A549 (cell line): ENCODE measurements around the gene SAMD13. TPM values are rescaled to one million over a fixed set of nuclear protein-coding genes. Genes with fewer than 3 reads are reported as not detected.

ENCODE experiments used
- ATAC-seq, 2 experiments: fragments of 200-7000 bp in 1 of 2; fragments of >200 bp in 1 of 2; cut with Nextera tagmentation in 1 of 2; cut with Tn5 transposase in 1 of 2; 3 replicates each; pipeline versions ENCODE4 v1.8.0 to v1.9.1; 2018 to 2020; ENCODE audit warnings: mild to moderate bottlenecking in 1 of 2, moderate library complexity in 1 of 2
- CTCF ChIA-PET: fragments of 300-600 bp; sonication (Branson Sonifier 250); formaldehyde crosslinking; extraction: SDS; loops from one replicate; lab custom pipeline; 2021; ENCODE audit warnings: antibody characterized with exemption, inconsistent platforms; lab: Yijun Ruan, JAX
- POLR2A ChIA-PET: fragments of 350-600 bp; formaldehyde crosslinking; extraction: SDS; loops from one replicate; lab custom pipeline; 2021; ENCODE audit warnings: antibody characterized with exemption, inconsistent platforms; lab: Yijun Ruan, JAX
- DNase-seq, 2 experiments: peaks; one replicate each; pipeline versions ENCODE4 v3.0.0 to v3.0.0-alpha.2; 2011 to 2016; ENCODE audit warnings: low read depth in 1 of 2, low spot score in 1 of 2
- FAIRE-seq: peaks from 2 replicates; lab custom pipeline; 2011; peaks lifted over from hg19 to GRCh38; lab: Jason Lieb, UNC
- H3K27ac ChIP-seq, 2 experiments: fragments of >200 bp; sonication (Bioruptor Twin); formaldehyde crosslinking; 3 replicates each; pipeline ENCODE4 v1.5.1; 2016 to 2017
- H3K4me1 ChIP-seq: fragments of >200 bp; sonication (Bioruptor Twin); formaldehyde crosslinking; 3 replicates; pipeline ENCODE4 v1.6.1; 2016
- H3K4me2 ChIP-seq: fragments of >200 bp; sonication (Bioruptor Twin); formaldehyde crosslinking; 3 replicates; pipeline ENCODE4 v1.6.1; 2016
- H3K4me3 ChIP-seq: fragments of >200 bp; sonication (Bioruptor Twin); formaldehyde crosslinking; 3 replicates; pipeline ENCODE4 v1.5.1; 2016
- H3K9me3 ChIP-seq: fragments of >200 bp; sonication (Bioruptor Twin); formaldehyde crosslinking; 3 replicates; pipeline ENCODE4 v1.6.1; 2016
- BHLHE40 ChIP-seq: IDR thresholded peaks from 2 replicates; pipeline ENCODE4 v1.6.1; 2012; ENCODE audit warnings: low read depth, low read length, inconsistent platforms
- CBX2 ChIP-seq: fragments of 200-600 bp; sonication (generic); IDR thresholded peaks from 2 replicates; pipeline ENCODE4 v1.6.1; 2016; ENCODE audit warnings: low read depth, mild to moderate bottlenecking, borderline replicate concordance
- CHD2 ChIP-seq: fragments of 150-350 bp; IDR thresholded peaks from 2 replicates; pipeline ENCODE4 v1.6.1; 2014; ENCODE audit warnings: low read length; ENCODE audit not compliant: partially characterized antibody
- CHD4 ChIP-seq: fragments of 200-600 bp; sonication (generic); IDR thresholded peaks from 2 replicates; pipeline ENCODE4 v1.6.1; 2016; ENCODE audit warnings: antibody characterized with exemption, mild to moderate bottlenecking, borderline replicate concordance
- EHMT2 ChIP-seq: fragments of 200-600 bp; sonication (generic); IDR thresholded peaks from 2 replicates; pipeline ENCODE4 v1.6.1; 2016; ENCODE audit warnings: antibody characterized with exemption, low read depth, mild to moderate bottlenecking, moderate library complexity
- ESRRA ChIP-seq: fragments of 150-350 bp; IDR thresholded peaks from 2 replicates; pipeline ENCODE4 v1.6.1; 2014; ENCODE audit warnings: mild to moderate bottlenecking, low read length, borderline replicate concordance
- FOSB ChIP-seq: fragments of 250-450 bp; sonication (Bioruptor Pico); IDR thresholded peaks from 2 replicates; pipeline ENCODE4 v1.5.0; 2020; ENCODE audit warnings: mild to moderate bottlenecking, moderate library complexity
- FOXS1 ChIP-seq: fragments of 250-450 bp; sonication (Bioruptor Pico); IDR thresholded peaks from 2 replicates; pipeline ENCODE4 v1.5.0; 2020; ENCODE audit warnings: mild to moderate bottlenecking, moderate library complexity
- GATA3 ChIP-seq: IDR thresholded peaks from 2 replicates; pipeline ENCODE4 v1.6.1; 2012; ENCODE audit warnings: borderline replicate concordance
- HEYL ChIP-seq: fragments of 250-450 bp; sonication (Bioruptor Pico); IDR thresholded peaks from 2 replicates; pipeline ENCODE4 v1.8.0; 2021; ENCODE audit warnings: mild to moderate bottlenecking, moderate library complexity
- HOXA7 ChIP-seq: fragments of 250-450 bp; sonication (Bioruptor Pico); IDR thresholded peaks from 2 replicates; pipeline ENCODE4 v1.5.0; 2020; ENCODE audit warnings: mild to moderate bottlenecking, moderate library complexity
- JUN ChIP-seq, 2 experiments: fragments of >200 bp; sonication (Bioruptor Twin); formaldehyde crosslinking; IDR thresholded peaks; 2 replicates in 1 of 2; 3 replicates in 1 of 2; pipeline ENCODE4 v1.6.1; 2016 to 2017
- JUNB ChIP-seq: fragments of >200 bp; sonication (Bioruptor Twin); formaldehyde crosslinking; IDR thresholded peaks from 2 replicates; pipeline ENCODE4 v1.6.1; 2016
- KDM5A ChIP-seq: fragments of 200-600 bp; sonication (generic); IDR thresholded peaks from 2 replicates; pipeline ENCODE4 v1.6.1; 2016; ENCODE audit warnings: antibody characterized with exemption, mild to moderate bottlenecking
- MAZ ChIP-seq: fragments of 150-350 bp; IDR thresholded peaks from 2 replicates; pipeline ENCODE4 v1.6.1; 2014; ENCODE audit warnings: antibody characterized with exemption, low read depth, low read length, borderline replicate concordance
- NFE2L2 ChIP-seq: fragments of 150-350 bp; conservative IDR thresholded peaks from 2 replicates; pipeline ENCODE4 v1.6.1; 2014; ENCODE audit warnings: low read length
- POLR2A ChIP-seq: IDR thresholded peaks from 2 replicates; pipeline ENCODE4 v1.6.1; 2012; ENCODE audit warnings: mild to moderate bottlenecking, low read length
- POLR2AphosphoS2 ChIP-seq: conservative IDR thresholded peaks from 2 replicates; pipeline ENCODE4 v1.6.1; 2012; ENCODE audit warnings: low read length, improper control_type of control experiment, inconsistent platforms
- RAD21 ChIP-seq, 2 experiments: fragments of >200 bp in 1 of 2; sonication (Bioruptor Twin) in 1 of 2; formaldehyde crosslinking in 1 of 2; IDR thresholded peaks in 1 of 2; conservative IDR thresholded peaks in 1 of 2; 2 replicates in 1 of 2; 3 replicates in 1 of 2; pipeline ENCODE4 v1.6.1; 2012 to 2018; ENCODE audit warnings: inconsistent platforms in 1 of 2
- SREBF2 ChIP-seq: fragments of 450-650 bp; IDR thresholded peaks from 2 replicates; pipeline ENCODE4 v1.6.1; 2014; ENCODE audit warnings: mild to moderate bottlenecking, moderate library complexity
- TFCP2L1 ChIP-seq: fragments of 250-450 bp; sonication (Bioruptor Pico); IDR thresholded peaks from 2 replicates; pipeline ENCODE4 v1.5.0; 2021; ENCODE audit warnings: mild to moderate bottlenecking
- TP53 ChIP-seq: fragments of 250-450 bp; sonication (Bioruptor Pico); IDR thresholded peaks from 2 replicates; pipeline ENCODE4 v1.5.0; 2021; ENCODE audit warnings: mild to moderate bottlenecking, moderate library complexity
- ZNF302 ChIP-seq: fragments of 250-450 bp; sonication (Bioruptor Pico); IDR thresholded peaks from 2 replicates; pipeline ENCODE4 v1.9.0; 2021; ENCODE audit warnings: inconsistent platforms, mild to moderate bottlenecking, moderate library complexity
- ZSCAN20 ChIP-seq: fragments of 250-450 bp; sonication (Bioruptor Pico); IDR thresholded peaks from 2 replicates; pipeline ENCODE4 v1.8.0; 2022; ENCODE audit warnings: mild to moderate bottlenecking, moderate library complexity
- WGBS: methylation state at CpG from one replicate; pipeline ENCODE4 v1.1.6; 2017; ENCODE audit errors: missing lambda C conversion rate; 5-methylcytosine and 5-hydroxymethylcytosine counted together
- polyA plus RNA-seq, 4 experiments: library from polyadenylated mRNA; depleted of rRNA in 3 of 4; stranded (reverse); fragments of >200 nt; fragmentation: RNase III in 1 of 4; extraction: RNeasy Plus Mini Kit Qiagen cat#74134 plus additional on column Dnase treatment in 1 of 4; gene quantifications; 2 replicates in 3 of 4; 3 replicates in 1 of 4; pipeline ENCODE4 v1.2.3, GENCODE V29; 2011 to 2017
- TF ChIP-seq, protein P1 (sequence below): fragments of 250-450 bp; sonication (Bioruptor Pico); IDR thresholded peaks from 2 replicates; pipeline ENCODE4 v1.5.0; 2021; ENCODE audit warnings: mild to moderate bottlenecking, moderate library complexity, borderline replicate concordance
- TF ChIP-seq, protein P2 (sequence below): fragments of >200 bp; sonication (Bioruptor Twin); formaldehyde crosslinking; IDR thresholded peaks from 3 replicates; pipeline ENCODE4 v1.6.1; 2016

SAMD13 gene
- polyA plus RNA-seq, 2 of the 4 experiments (the other 2 are of a cell fraction): 0.59 to 2.4 TPM

DNA sequence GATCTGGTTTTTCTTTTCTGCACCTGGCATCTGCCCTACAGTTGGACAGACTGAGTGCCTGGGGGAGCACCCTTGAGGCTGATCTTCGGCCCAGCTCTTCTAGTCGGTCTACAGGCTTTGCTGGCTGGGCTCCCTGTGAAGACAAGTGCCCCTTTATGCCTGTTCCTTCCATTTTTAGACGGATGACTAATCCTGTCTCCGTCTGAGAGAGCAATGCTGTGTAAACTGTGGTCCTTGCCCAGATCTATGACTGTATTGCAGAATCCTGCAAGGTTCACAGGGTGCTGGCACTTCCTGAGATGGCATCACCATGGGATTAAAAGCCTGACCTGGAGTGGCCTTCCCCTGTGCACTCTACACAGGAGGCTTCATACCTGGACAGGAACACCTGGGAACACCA is 47.6 kb upstream of the SAMD13 start (continued):
- TF ChIP-seq EHMT2 (no peak), CHD4 (no peak), CBX2 (no peak), SREBF2 (no peak)

DNA sequence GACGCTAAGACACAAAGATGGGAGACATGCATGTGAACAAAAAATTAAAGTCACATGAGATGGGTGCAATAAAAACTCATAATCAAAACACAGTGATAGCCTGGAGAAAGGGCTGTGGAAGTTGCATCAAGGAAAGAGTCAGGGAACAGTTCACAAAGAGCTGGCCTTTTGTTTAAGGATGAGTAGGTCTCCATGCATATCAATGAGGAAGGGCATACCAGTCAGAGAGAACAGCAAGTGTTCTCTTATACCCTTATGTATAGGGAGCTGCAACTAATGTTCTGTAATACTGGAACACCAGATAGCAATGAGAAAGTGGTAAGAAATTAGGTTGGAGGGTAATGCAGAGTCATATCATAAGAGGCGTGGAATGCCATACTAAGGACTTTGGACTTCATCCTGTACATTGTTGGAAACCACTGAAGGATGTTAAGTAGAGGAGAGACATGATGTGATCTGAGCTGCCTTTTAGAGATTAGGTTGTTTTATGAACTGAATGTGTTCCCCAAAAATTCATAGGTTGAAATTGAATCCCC is 46.7 kb upstream of the SAMD13 start:
- 90% methylated on average over 2 of the region's 2 CpGs for WGBS
- Histone ChIP-seq H3K9me3 (0 out of 3 replicates have a peak, but pooled peaks cover 3% of the 10 kb centered on the region), H3K27ac (peak overlapping the region; percentile 81 to 82), H3K4me2 (peak overlapping the region; percentile 66), H3K4me3 (no peak overlapping the region), H3K4me1 (peaks cover 27% of the 10 kb centered on the region)
- DNase-seq (no peak), ATAC-seq (no peak), FAIRE-seq (no peak)
- TF ChIP-seq ZSCAN20 (CRISPR knock-in tag) (no peak), JUNB (no peak)
- TF ChIP-seq, protein P1, sequence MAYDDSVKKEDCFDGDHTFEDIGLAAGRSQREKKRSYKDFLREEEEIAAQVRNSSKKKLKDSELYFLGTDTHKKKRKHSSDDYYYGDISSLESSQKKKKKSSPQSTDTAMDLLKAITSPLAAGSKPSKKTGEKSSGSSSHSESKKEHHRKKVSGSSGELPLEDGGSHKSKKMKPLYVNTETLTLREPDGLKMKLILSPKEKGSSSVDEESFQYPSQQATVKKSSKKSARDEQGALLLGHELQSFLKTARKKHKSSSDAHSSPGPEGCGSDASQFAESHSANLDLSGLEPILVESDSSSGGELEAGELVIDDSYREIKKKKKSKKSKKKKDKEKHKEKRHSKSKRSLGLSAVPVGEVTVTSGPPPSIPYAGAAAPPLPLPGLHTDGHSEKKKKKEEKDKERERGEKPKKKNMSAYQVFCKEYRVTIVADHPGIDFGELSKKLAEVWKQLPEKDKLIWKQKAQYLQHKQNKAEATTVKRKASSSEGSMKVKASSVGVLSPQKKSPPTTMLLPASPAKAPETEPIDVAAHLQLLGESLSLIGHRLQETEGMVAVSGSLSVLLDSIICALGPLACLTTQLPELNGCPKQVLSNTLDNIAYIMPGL (CRISPR knock-in tag): no peak
- ChIA-PET CTCF (interaction anchor here (1.1 kb wide), 1 partner anchor 179 kb away, joined by 5 read pairs; no protein-coding TSS in a partner anchor), POLR2A (no interaction called here)

DNA sequence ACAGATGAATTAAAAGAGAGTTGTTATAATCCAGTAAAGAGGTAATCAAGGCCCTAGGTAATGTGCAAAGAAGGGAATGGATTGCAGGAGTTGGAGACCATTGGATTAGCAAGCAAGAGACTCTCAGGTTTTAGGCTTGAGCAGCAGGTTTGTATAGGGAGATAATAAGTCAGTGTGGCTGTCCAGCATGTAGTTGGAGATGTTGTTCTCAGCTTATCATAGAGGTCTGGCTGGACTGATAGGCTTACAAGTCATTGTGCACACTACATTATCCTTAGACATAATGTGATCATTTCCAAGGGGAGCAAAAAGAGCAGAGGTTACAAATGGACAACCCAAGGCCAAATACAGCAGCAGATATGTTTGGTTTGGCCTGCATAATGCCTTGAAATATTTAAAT is 45.9 kb upstream of the SAMD13 start:
- H3K27ac ChIP-seq: peak overlapping the region; percentile 81 to 82; a peak in 4 of 6 replicates
- H3K4me1 ChIP-seq: peaks cover 33% of the 10 kb centered on the region
- CTCF ChIA-PET: interaction anchor here (1.1 kb wide), 1 partner anchor 178 kb away, joined by 5 read pairs; no protein-coding TSS in a partner anchor
- FAIRE-seq (no peak), ATAC-seq (no peak), DNase-seq (no peak)
- no peaks in the 10 kb centered on the region for H3K9me3 ChIP-seq
- TF ChIP-seq BHLHE40 (no peak), NFE2L2 (no peak), HOXA7 (CRISPR knock-in tag) (no peak), POLR2A (no peak)
- no peak overlapping the region for H3K4me2 ChIP-seq
- no peak overlapping the region for H3K4me3 ChIP-seq
- POLR2A ChIA-PET: no interaction called here

- no peak for DNase-seq
- ChIA-PET POLR2A (no interaction called here), CTCF (interaction anchor here (0.9 to 1.3 kb wide), 3 partner anchors 19 to 176 kb away, joined by 3 to 4 read pairs (median 3); no protein-coding TSS in a partner anchor)
- no peak for TF ChIP-seq CBX2
- TF ChIP-seq ZSCAN20 (CRISPR knock-in tag): no peak
- TF ChIP-seq TP53 (CRISPR knock-in tag): no peak
- no peak for TF ChIP-seq KDM5A
- TF ChIP-seq POLR2A: no peak
- TF ChIP-seq HEYL: no peak
- TF ChIP-seq CHD2: no peak
- TF ChIP-seq JUN (IDR thresholded peaks at IDR 0.05): no peak
- no peak for TF ChIP-seq MAZ
- TF ChIP-seq GATA3: no peak
- no peak for TF ChIP-seq FOXS1
- no peak for TF ChIP-seq ESRRA
- TF ChIP-seq, protein P2, sequence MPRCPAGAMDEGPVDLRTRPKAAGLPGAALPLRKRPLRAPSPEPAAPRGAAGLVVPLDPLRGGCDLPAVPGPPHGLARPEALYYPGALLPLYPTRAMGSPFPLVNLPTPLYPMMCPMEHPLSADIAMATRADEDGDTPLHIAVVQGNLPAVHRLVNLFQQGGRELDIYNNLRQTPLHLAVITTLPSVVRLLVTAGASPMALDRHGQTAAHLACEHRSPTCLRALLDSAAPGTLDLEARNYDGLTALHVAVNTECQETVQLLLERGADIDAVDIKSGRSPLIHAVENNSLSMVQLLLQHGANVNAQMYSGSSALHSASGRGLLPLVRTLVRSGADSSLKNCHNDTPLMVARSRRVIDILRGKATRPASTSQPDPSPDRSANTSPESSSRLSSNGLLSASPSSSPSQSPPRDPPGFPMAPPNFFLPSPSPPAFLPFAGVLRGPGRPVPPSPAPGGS: no peak
- no peak for TF ChIP-seq FOSB
- TF ChIP-seq TFCP2L1: no peak
- TF ChIP-seq ZNF302 (CRISPR knock-in tag): no peak
- TF ChIP-seq RAD21 (conservative IDR thresholded peaks at IDR 0.05 in 1 of 2, IDR thresholded peaks at IDR 0.05 in 1 of 2): no peak
- TF ChIP-seq POLR2AphosphoS2: no peak
- WGBS: 53% methylated on average over 2 of the region's 2 CpGs
- no peak for ATAC-seq
- no peak overlapping the region for H3K4me2 ChIP-seq
- H3K9me3 ChIP-seq: no peaks in the 10 kb centered on the region
- peaks cover 43% of the 10 kb centered on the region for H3K4me1 ChIP-seq
- H3K27ac ChIP-seq: peak overlapping the region in 1 of 2 experiments; percentile 2; a peak in 2 of 6 replicates
- FAIRE-seq: no peak
- no peak overlapping the region for H3K4me3 ChIP-seq
These were observed 43.9 kb upstream of the SAMD13 start for GRCh38 chr1:84257617-84258016.
